Measurements from ENCODE around the gene MAP2. TPM values are rescaled to one million over a fixed set of nuclear protein-coding genes. Genes with fewer than 3 reads are reported as not detected.

Gene MAP2
- total and polyA plus RNA-seq, 2 of the 13 experiments (the other 11 are each of a cell fraction or from before 2014, with no cell fraction given), result 0.08 TPM; not detected in 1

DNA sequence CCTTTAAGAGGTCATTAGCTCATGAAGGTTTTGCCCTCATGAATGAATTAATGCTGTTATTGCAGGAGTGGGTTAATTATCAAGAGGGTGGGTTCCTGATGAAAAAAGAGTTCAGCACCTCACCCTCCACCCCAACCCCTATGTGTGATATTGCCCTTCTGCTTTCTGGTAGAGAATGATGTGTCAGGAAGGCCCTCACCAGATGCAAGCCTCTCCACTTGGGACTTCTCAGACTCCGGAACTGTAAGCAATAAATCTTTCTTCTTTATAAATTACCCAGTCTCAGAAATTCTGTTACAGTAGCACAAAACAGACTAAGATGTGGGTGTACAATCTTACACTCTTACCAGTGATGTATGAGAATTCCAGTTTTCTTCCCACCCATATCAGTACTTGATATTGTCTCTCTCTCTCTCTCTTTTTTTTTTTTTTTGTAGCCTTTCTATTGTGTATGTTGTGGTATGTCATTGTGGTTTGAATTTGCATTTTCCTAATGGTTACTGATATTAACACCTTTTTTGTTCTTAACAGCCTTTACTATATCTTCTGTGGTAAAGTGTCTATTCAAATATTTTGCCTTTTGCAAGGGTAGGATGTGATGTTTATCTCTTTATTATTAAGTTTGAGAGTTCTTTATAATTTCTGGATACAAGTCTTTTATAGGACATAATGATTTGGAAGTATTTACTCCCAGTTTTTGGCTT is 10.4 kb upstream of the MAP2 start:
- H3K9me3 ChIP-seq (ENCODE audit: low read length), result peaks cover 20% of the 10 kb centered on the region
- BruUV-seq (replicated peaks), result no TSS peak
- FAIRE-seq (no peak), DNase-seq (ENCODE audit: low spot score) (no peak), ATAC-seq (no peak)
- H3K4me1 ChIP-seq (ENCODE audit: insufficient read depth, low read length), result no peaks in the 10 kb centered on the region
- no peak overlapping the region for H3K4me3 ChIP-seq (replicated peaks in 1 of 3; ENCODE audit: insufficient read depth in 1 of 3, low read depth in 2 of 3, low read length in 3 of 3)
- H3K9ac ChIP-seq (ENCODE audit: insufficient read depth, low read depth, low read length), result no peak overlapping the region
- 29% methylated on average over 1 of the region's 1 CpG for WGBS (ENCODE audit: low lambda C conversion rate)
- no peak overlapping the region for H2AFZ ChIP-seq (ENCODE audit: low read length)
- TF ChIP-seq ZNF644 (CRISPR knock-in tag; IDR thresholded peaks at IDR 0.05; ENCODE audit: low read depth), result no peak
- no peak for TF ChIP-seq IRF2 (CRISPR knock-in tag; IDR thresholded peaks at IDR 0.05)
- TF ChIP-seq ZNF260 (CRISPR knock-in tag; IDR thresholded peaks at IDR 0.05; ENCODE audit: borderline replicate concordance, low read depth), result no peak
- no peak for TF ChIP-seq SNRNP70 (IDR thresholded peaks at IDR 0.05; ENCODE audit: low read depth, low read length)
- no peak for TF ChIP-seq KAT8 (CRISPR knock-in tag; IDR thresholded peaks at IDR 0.05)
- TF ChIP-seq ZNF296 (CRISPR knock-in tag; conservative IDR thresholded peaks at IDR 0.05), result no peak
- TF ChIP-seq PLRG1 (conservative IDR thresholded peaks at IDR 0.05), result no peak
- no peak for TF ChIP-seq HMGA1 (CRISPR knock-in tag; conservative IDR thresholded peaks at IDR 0.05)
- TF ChIP-seq MED13 (CRISPR knock-in tag; IDR thresholded peaks at IDR 0.05), result no peak
- TF ChIP-seq, protein P1, sequence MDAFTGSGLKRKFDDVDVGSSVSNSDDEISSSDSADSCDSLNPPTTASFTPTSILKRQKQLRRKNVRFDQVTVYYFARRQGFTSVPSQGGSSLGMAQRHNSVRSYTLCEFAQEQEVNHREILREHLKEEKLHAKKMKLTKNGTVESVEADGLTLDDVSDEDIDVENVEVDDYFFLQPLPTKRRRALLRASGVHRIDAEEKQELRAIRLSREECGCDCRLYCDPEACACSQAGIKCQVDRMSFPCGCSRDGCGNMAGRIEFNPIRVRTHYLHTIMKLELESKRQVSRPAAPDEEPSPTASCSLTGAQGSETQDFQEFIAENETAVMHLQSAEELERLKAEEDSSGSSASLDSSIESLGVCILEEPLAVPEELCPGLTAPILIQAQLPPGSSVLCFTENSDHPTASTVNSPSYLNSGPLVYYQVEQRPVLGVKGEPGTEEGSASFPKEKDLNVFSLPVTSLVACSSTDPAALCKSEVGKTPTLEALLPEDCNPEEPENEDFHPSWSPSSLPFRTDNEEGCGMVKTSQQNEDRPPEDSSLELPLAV (CRISPR knock-in tag; conservative IDR thresholded peaks at IDR 0.05; ENCODE audit: low read depth), result no peak
- no peak for TF ChIP-seq ZSCAN22 (CRISPR knock-in tag; IDR thresholded peaks at IDR 0.05)
- TF ChIP-seq, protein P2, sequence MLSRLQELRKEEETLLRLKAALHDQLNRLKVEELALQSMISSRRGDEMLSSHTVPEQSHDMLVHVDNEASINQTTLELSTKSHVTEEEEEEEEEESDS (CRISPR knock-in tag; IDR thresholded peaks at IDR 0.05; ENCODE audit: borderline replicate concordance), result no peak
- TF ChIP-seq, protein P3, sequence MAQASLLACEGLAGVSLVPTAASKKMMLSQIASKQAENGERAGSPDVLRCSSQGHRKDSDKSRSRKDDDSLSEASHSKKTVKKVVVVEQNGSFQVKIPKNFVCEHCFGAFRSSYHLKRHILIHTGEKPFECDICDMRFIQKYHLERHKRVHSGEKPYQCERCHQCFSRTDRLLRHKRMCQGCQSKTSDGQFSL (CRISPR knock-in tag; IDR thresholded peaks at IDR 0.05), result no peak
- TF ChIP-seq RELA (CRISPR knock-in tag; IDR thresholded peaks at IDR 0.05), result no peak
- TF ChIP-seq ZFAT (CRISPR knock-in tag; conservative IDR thresholded peaks at IDR 0.05), result no peak
- TF ChIP-seq PHF21A (CRISPR knock-in tag; IDR thresholded peaks at IDR 0.05), result no peak
- no peak for TF ChIP-seq HNRNPUL1 (IDR thresholded peaks at IDR 0.05; ENCODE audit: low read depth, low read length)
- TF ChIP-seq STAG1 (CRISPR knock-in tag; IDR thresholded peaks at IDR 0.05), result no peak
- no peak for TF ChIP-seq ZFY (CRISPR knock-in tag; IDR thresholded peaks at IDR 0.05)
- no peaks in the 10 kb centered on the region for H3K79me2 ChIP-seq (ENCODE audit: insufficient read depth, low read length)
- in situ Hi-C loops (cut with HindIII; ENCODE audit: extremely low pct_ligation_motif_present, low pct_unique_long_range_greater_than_20kb) (no loop called here), intact Hi-C loops (cut with micrococcal nuclease; ENCODE audit: unreplicated experiment) (no loop called here)
- no peak overlapping the region for H3K27ac ChIP-seq (ENCODE audit: extremely low read length, insufficient read depth, low read length)
- H3K36me3 ChIP-seq (replicated peaks in 1 of 2; ENCODE audit: control insufficient read depth in 1 of 2, insufficient read depth in 2 of 2, low read length in 2 of 2), result no peaks in the 10 kb centered on the region
- no peak overlapping the region for H3K4me2 ChIP-seq (ENCODE audit: low read depth, low read length)
- no peaks in the 10 kb centered on the region for H3K27me3 ChIP-seq (ENCODE audit: control insufficient read depth in 1 of 2, insufficient read depth in 2 of 2, low read length in 2 of 2)
- ChIA-PET CTCF (ENCODE audit: low intra/inter-chr PET ratio, low total read pairs) (no interaction called here), POLR2A (no interaction called here)
- H4K20me1 ChIP-seq (ENCODE audit: insufficient read depth, low read length), result no peaks in the 10 kb centered on the region

Data from HepG2 (cell line).